Measurements from ENCODE around the gene EDN2. TPM values are rescaled to one million over a fixed set of nuclear protein-coding genes. Genes with fewer than 3 reads are reported as not detected.

Gene EDN2
- total and polyA plus RNA-seq, 2 of the 8 experiments (the other 6 are each of a cell fraction or from before 2014, with no cell fraction given), result 0.32 to 0.39 TPM

DNA sequence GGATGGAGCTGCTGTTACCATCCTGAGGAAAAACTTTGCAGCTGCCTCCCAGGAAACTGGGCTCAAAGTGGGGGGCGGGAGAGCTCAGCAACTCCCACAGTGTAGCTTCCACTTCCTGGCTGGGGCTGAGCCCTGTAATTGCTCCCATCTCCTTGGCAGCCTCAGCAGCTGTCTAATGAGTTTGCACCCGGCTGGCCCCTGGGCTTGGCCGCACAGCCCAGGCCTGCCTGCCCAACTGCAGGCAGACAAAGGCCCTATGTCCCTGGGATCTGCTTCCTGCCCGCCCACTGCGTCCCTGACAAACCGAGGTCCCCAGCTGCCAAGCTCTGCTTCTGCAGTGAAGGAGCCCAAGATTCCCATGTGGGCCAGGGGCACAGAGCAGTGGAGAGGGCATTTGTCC, 30.1 kb downstream of the EDN2 start:
- Histone ChIP-seq H3K23ac (ENCODE audit: insufficient read length) (no peak overlapping the region), H3K79me1 (ENCODE audit: low read depth, low read length) (no peaks in the 10 kb centered on the region), H3K4me3 (ENCODE audit: extremely low read depth in 1 of 4, insufficient read depth in 2 of 4, low read depth in 3 of 4, low read length in 4 of 4) (no peak overlapping the region), H3K27ac (ENCODE audit: low read depth, low read length) (no peak overlapping the region), H3K9me3 (ENCODE audit: insufficient read depth in 2 of 2, low read depth in 1 of 2, low read length in 1 of 2) (no peaks in the 10 kb centered on the region), H2BK12ac (ENCODE audit: low read depth, low read length) (no peak overlapping the region), H4K5ac (ENCODE audit: insufficient read length, low read depth, low read length) (no peak overlapping the region), H4K8ac (ENCODE audit: extremely low read depth, insufficient read depth, low read length) (no peak overlapping the region; the same call in 1 of the 2 replicates), H3K18ac (ENCODE audit: extremely low read depth, low read length) (no peak overlapping the region), H2BK15ac (ENCODE audit: low read length) (no peak overlapping the region), H2BK5ac (ENCODE audit: low read depth, low read length) (no peak overlapping the region), H2BK120ac (replicated peaks; ENCODE audit: low read depth, low read length) (no peak overlapping the region), H3K9ac (replicated peaks in 1 of 4; ENCODE audit: extremely low read depth in 1 of 4, low read depth in 3 of 4, low read length in 3 of 4) (no peak overlapping the region), H3K14ac (ENCODE audit: insufficient read length) (no peak overlapping the region), H2BK20ac (ENCODE audit: low read length) (no peak overlapping the region), H2AK5ac (ENCODE audit: low read depth, low read length) (no peak overlapping the region), H3K4ac (replicated peaks; ENCODE audit: insufficient read length, low read depth, low read length) (no peak overlapping the region), H3K4me1 (replicated peaks in 1 of 4; ENCODE audit: control insufficient read depth in 3 of 4, insufficient read depth in 4 of 4, low read length in 3 of 4) (no peaks in the 10 kb centered on the region), H3K36me3 (ENCODE audit: control insufficient read depth in 2 of 4, insufficient read depth in 4 of 4, low read length in 3 of 4) (no peaks in the 10 kb centered on the region), H3K27me3 (replicated peaks in 1 of 4; ENCODE audit: control insufficient read depth in 3 of 4, extremely low read depth in 1 of 4, insufficient read depth in 3 of 4, low read length in 3 of 4) (no peaks in the 10 kb centered on the region), H3K79me2 (ENCODE audit: control insufficient read depth in 1 of 2, insufficient read depth in 2 of 2, low read length in 2 of 2) (no peaks in the 10 kb centered on the region), H3K23me2 (ENCODE audit: low read depth, low read length) (no peaks in the 10 kb centered on the region), H3K4me2 (ENCODE audit: insufficient read depth in 1 of 2, low read depth in 2 of 2, low read length in 2 of 2) (no peak overlapping the region), H2AFZ (ENCODE audit: low read length) (no peak overlapping the region), H4K91ac (replicated peaks; ENCODE audit: insufficient read length, low read length) (no peak overlapping the region), H3K56ac (replicated peaks; ENCODE audit: insufficient read length, low read depth, low read length) (no peak overlapping the region), H4K20me1 (replicated peaks in 1 of 2; ENCODE audit: control insufficient read depth in 1 of 2, insufficient read depth in 2 of 2, low read length in 2 of 2) (no peaks in the 10 kb centered on the region)
- ChIA-PET CTCF (ENCODE audit: partially characterized antibody) (interaction anchor here (0.7 to 4.0 kb wide), 7 partner anchors 9 to 134 kb away, joined by 3 to 13 read pairs (median 5); partner anchors contain the start of gene EDN2), POLR2A (ENCODE audit: partially characterized antibody) (no interaction called here)
- FAIRE-seq (no peak), DNase-seq (ENCODE audit: low read depth in 1 of 2, low spot score in 2 of 2) (no peak)
- 85% methylated on average over 6 of the region's 6 CpGs; no CpG with 5 or more reads in 1 of the 2 experiments for WGBS, 2 experiments (ENCODE audit: extremely low coverage in 1 of 2, insufficient coverage in 1 of 2, insufficient read length in 1 of 2, insufficient replicate concordance in 2 of 2, low coverage in 1 of 2, low lambda C conversion rate in 2 of 2, missing lambda C conversion rate in 1 of 2)
- TF ChIP-seq SP2 (IDR thresholded peaks at IDR 0.05; ENCODE audit: low read length) (no peak), EGR1 (IDR thresholded peaks at IDR 0.05; ENCODE audit: borderline replicate concordance, low read depth, low read length) (no peak), JUND (IDR thresholded peaks at IDR 0.05; ENCODE audit: low read length) (no peak), BACH1 (IDR thresholded peaks at IDR 0.05; ENCODE audit: low read length) (no peak), TEAD4 (IDR thresholded peaks at IDR 0.05; ENCODE audit: low read depth, low read length) (no peak), POLR2AphosphoS5 (IDR thresholded peaks at IDR 0.05; ENCODE audit: low read depth, low read length) (no peak), POLR2A (IDR thresholded peaks at IDR 0.05; ENCODE audit: control extremely low read depth in 1 of 2, low read depth in 2 of 2, low read length in 2 of 2) (no peak), MAFK (IDR thresholded peaks at IDR 0.05; ENCODE audit: low read depth, low read length) (no peak), SIX5 (IDR thresholded peaks at IDR 0.05; ENCODE audit: low read depth, low read length) (no peak), GTF2F1 (IDR thresholded peaks at IDR 0.05; ENCODE audit: borderline replicate concordance, low read depth, low read length) (no peak), SAP30 (IDR thresholded peaks at IDR 0.05; ENCODE audit: insufficient read depth, insufficient replicate concordance, low read length) (no peak), HDAC6 (IDR thresholded peaks at IDR 0.05; ENCODE audit: low read depth, low read length) (no peak), BRCA1 (IDR thresholded peaks at IDR 0.05; ENCODE audit: low read depth, low read length) (no peak), BCL11A (IDR thresholded peaks at IDR 0.05; ENCODE audit: low read depth in 2 of 2, low read length in 2 of 2) (no peak)
- TF ChIP-seq, protein P1, sequence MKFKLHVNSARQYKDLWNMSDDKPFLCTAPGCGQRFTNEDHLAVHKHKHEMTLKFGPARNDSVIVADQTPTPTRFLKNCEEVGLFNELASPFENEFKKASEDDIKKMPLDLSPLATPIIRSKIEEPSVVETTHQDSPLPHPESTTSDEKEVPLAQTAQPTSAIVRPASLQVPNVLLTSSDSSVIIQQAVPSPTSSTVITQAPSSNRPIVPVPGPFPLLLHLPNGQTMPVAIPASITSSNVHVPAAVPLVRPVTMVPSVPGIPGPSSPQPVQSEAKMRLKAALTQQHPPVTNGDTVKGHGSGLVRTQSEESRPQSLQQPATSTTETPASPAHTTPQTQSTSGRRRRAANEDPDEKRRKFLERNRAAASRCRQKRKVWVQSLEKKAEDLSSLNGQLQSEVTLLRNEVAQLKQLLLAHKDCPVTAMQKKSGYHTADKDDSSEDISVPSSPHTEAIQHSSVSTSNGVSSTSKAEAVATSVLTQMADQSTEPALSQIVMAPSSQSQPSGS (IDR thresholded peaks at IDR 0.05; ENCODE audit: low read length), result no peak
